Measurements from ENCODE around the gene UGP2. TPM values are rescaled to one million over a fixed set of nuclear protein-coding genes. Genes with fewer than 3 reads are reported as not detected.

UGP2 gene
- 77.1 to 98.5 TPM (median 84.8 TPM) in 5 replicates for total RNA-seq (2022; extraction: Qiagen RNA extraction; ENCODE audit: low read depth)

GRCh38 chr2:63841254-63842022 lies at the start of gene UGP2:
TSS of gene UGP2 (plus strand) at chr2:63841896. CDS start at chr2:63842186, 290 bp downstream.

Other genes starting within 250 kb of the UGP2 start
- 14.0 to 17.1 TPM (median 15.5 TPM) in 5 replicates for gene VPS54, start 177.5 kb downstream of the UGP2 start, total RNA-seq (2022; extraction: Qiagen RNA extraction; ENCODE audit: low read depth)